Activated B cell treated with CpG ODN at 0.5 μM for 24 hours (primary cell): Measurements from ENCODE around the gene TBC1D22B. TPM values are rescaled to one million over a fixed set of nuclear protein-coding genes. Genes with fewer than 3 reads are reported as not detected.

Source experiments
- ATAC-seq: fragments of 200-7000 bp; cut with Tn5 transposase; one replicate; pipeline ENCODE4 v1.10.0; 2021; ENCODE audit warnings: low read depth, mild to moderate bottlenecking, moderate library complexity
- CTCF ChIA-PET: fragments of 350-600 bp; sonication (Branson Sonifier 250); formaldehyde crosslinking; loops from one replicate; lab custom pipeline; 2021; ENCODE audit warnings: antibody characterized with exemption; lab: Charles Lee
- POLR2A ChIA-PET: fragments of 350-600 bp; sonication (Branson Sonifier 250); formaldehyde crosslinking; loops from one replicate; lab custom pipeline; 2021; ENCODE audit warnings: antibody characterized with exemption; lab: Charles Lee
- DNase-seq: peaks from one replicate; pipeline ENCODE4 v3.0.0; 2022
- H3K27ac Mint-ChIP-seq: one replicate; pipeline ENCODE4 v1.8.0; 2020; ENCODE audit warnings: mixed read lengths
- H3K27me3 Mint-ChIP-seq: one replicate; pipeline ENCODE4 v1.8.0; 2021; ENCODE audit warnings: mixed read lengths
- H3K36me3 Mint-ChIP-seq: one replicate; pipeline ENCODE4 v1.8.0; 2021; ENCODE audit warnings: low read depth, mixed read lengths
- H3K4me1 Mint-ChIP-seq: one replicate; pipeline ENCODE4 v1.8.0; 2021; ENCODE audit warnings: mixed read lengths
- H3K4me3 Mint-ChIP-seq: one replicate; pipeline ENCODE4 v1.8.0; 2020; ENCODE audit warnings: mild to moderate bottlenecking, mixed read lengths
- H3K9me3 Mint-ChIP-seq: one replicate; pipeline ENCODE4 v1.8.0; 2020; ENCODE audit warnings: mixed read lengths
- intact Hi-C: fragments of 100-400 bp; cut with micrococcal nuclease; formaldehyde crosslinking; loops from one replicate; pipeline ENCODE4 v1.15.1; 2024
- total RNA-seq: library from RNA; stranded (reverse); gene quantifications from 2 replicates; pipeline ENCODE4 v1.2.3, GENCODE V29; 2022
- TF ChIP-seq, protein P1 (sequence below): fragments of 200-600 bp; IDR thresholded peaks from one replicate; pipeline ENCODE4 v1.8.0; 2022; ENCODE audit warnings: antibody characterized with exemption, mild to moderate bottlenecking

Gene TBC1D22B
- total RNA-seq, 1 donor from 2014 or later: 10.7 TPM

- Mint-ChIP-seq H3K9me3 (no peaks in the 10 kb centered on the region), H3K27ac (no peak overlapping the region), H3K27me3 (no peaks in the 10 kb centered on the region), H3K4me1 (peaks cover 24% of the 10 kb centered on the region), H3K4me3 (no peak overlapping the region), H3K36me3 (peaks cover 21% of the 10 kb centered on the region)
- ATAC-seq (no peak), DNase-seq (no peak)
- TF ChIP-seq, protein P1, sequence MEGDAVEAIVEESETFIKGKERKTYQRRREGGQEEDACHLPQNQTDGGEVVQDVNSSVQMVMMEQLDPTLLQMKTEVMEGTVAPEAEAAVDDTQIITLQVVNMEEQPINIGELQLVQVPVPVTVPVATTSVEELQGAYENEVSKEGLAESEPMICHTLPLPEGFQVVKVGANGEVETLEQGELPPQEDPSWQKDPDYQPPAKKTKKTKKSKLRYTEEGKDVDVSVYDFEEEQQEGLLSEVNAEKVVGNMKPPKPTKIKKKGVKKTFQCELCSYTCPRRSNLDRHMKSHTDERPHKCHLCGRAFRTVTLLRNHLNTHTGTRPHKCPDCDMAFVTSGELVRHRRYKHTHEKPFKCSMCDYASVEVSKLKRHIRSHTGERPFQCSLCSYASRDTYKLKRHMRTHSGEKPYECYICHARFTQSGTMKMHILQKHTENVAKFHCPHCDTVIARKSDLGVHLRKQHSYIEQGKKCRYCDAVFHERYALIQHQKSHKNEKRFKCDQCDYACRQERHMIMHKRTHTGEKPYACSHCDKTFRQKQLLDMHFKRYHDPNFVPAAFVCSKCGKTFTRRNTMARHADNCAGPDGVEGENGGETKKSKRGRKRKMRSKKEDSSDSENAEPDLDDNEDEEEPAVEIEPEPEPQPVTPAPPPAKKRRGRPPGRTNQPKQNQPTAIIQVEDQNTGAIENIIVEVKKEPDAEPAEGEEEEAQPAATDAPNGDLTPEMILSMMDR: no peak
- POLR2A ChIA-PET: no interaction called here
- intact Hi-C loops: no loop called here
- CTCF ChIA-PET: no interaction called here
Observed at GRCh38 chr6:37265001-37265400, 7.4 kb downstream of the TBC1D22B start.

DNA sequence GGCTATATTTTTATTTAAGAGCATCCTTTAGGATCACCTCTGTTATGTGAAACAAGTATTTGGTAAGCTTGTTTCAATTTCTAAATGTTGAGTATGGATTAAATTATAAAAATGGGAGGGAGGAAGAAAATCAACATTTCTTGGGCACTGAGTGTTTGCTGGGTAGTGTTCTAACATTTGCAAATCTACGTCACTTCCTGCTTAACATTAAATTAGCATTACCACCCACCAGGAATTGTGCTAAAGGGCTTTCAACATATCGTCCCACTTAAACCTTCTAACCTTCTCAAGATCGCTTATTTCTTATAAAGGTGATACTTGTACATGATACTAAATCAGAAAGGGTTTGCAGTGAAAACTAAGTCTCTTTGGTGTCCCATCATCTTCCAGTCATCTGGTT is 8.3 kb downstream of the TBC1D22B start:
- Mint-ChIP-seq H3K4me3 (no peak overlapping the region), H3K36me3 (peaks cover 25% of the 10 kb centered on the region), H3K27ac (no peak overlapping the region), H3K27me3 (no peaks in the 10 kb centered on the region), H3K4me1 (peaks cover 26% of the 10 kb centered on the region), H3K9me3 (no peaks in the 10 kb centered on the region)
- TF ChIP-seq, protein P1: no peak
- no peak for DNase-seq
- intact Hi-C loops: no loop called here
- POLR2A ChIA-PET: no interaction called here
- CTCF ChIA-PET: no interaction called here
- no peak for ATAC-seq

DNA sequence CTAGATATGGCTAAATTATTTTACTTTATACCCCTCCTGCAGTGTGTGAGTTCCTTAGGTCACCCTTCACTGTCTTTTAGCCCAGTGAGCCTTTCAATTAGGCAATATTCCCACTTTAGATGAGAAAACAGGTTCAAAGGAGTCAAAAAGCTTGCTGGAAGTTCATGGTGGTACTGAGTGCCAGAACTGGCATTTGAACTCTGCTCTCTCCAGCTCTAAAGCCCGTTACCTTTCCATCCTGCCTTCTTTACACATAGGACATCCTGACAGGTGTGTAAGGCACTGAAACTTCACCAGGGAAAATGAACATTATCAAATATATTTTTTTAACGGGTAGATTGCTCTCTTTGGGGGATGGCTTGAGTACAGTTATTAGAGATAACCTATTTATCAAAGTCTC is 11.5 kb downstream of the TBC1D22B start:
- POLR2A ChIA-PET: no interaction called here
- Mint-ChIP-seq H3K27me3 (no peaks in the 10 kb centered on the region), H3K4me3 (no peak overlapping the region), H3K9me3 (no peaks in the 10 kb centered on the region), H3K27ac (no peak overlapping the region), H3K4me1 (peaks cover 22% of the 10 kb centered on the region), H3K36me3 (peaks cover 36% of the 10 kb centered on the region)
- TF ChIP-seq, protein P1: no peak
- ATAC-seq (no peak), DNase-seq (no peak)
- intact Hi-C loops: no loop called here
- CTCF ChIA-PET: no interaction called here

DNA sequence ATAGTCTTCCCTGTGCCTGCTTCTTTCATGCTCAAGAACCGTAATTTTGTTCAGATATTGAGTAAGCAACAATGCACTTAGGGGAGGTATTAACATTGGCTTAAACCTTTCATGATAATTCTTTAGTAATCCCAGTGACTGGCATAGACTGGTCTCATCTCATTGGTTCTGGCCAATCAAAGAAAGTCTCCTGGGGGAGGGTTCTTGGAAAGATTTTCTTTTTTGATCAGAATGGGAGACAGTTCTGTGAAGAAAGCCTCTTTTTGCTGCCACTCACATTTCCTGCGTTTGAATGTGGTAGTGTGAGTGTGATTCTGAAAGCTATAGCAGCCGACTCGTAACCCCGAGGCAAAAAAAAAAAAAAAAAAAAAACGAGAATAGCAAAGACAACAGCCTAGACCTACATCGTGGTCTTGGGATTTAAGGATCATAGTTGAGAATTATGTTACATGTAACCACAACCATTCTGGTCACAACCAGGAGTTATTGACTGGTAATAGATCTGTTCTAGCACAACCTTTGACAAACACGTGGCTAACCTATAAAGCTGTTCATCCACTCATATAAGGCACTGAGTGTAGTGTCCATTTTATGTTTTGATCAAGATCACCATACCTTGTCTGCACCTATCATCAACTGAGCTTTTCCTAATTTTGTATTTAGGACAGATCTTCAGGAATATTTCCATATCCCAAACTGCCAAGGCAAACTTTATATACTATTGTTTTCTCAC is 15.4 kb downstream of the TBC1D22B start:
- Mint-ChIP-seq H3K9me3 (no peaks in the 10 kb centered on the region), H3K4me1 (peaks cover 35% of the 10 kb centered on the region), H3K27me3 (no peaks in the 10 kb centered on the region), H3K4me3 (no peak overlapping the region), H3K36me3 (peaks cover 43% of the 10 kb centered on the region), H3K27ac (no peak overlapping the region)
- POLR2A ChIA-PET: no interaction called here
- ATAC-seq (no peak), DNase-seq (no peak)
- CTCF ChIA-PET: no interaction called here
- intact Hi-C loops: no loop called here
- TF ChIP-seq, protein P1: no peak

DNA sequence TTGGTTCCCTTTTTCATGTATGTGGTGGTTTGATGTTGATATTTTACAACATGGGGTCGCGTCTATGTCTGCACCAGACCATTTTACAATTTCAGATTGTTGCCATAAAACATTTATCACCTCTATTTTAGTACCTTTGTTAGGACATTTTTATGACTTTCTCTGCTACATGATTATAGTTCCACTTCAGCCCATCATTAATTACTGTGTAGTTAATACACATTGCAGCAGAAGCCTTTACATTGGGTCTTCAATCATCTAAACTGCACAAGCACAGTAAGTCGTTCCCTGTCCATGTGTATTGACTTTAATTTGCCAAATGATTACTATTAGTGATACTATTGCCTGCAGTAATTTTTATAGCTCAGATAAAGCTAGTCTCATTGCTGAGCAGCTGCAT is 16.1 kb downstream of the TBC1D22B start:
- peaks cover 39% of the 10 kb centered on the region for H3K36me3 Mint-ChIP-seq
- no peak for ATAC-seq
- no peaks in the 10 kb centered on the region for H3K9me3 Mint-ChIP-seq
- TF ChIP-seq, protein P1: no peak
- no peak for DNase-seq
- ChIA-PET CTCF (no interaction called here), POLR2A (no interaction called here)
- H3K27me3 Mint-ChIP-seq: no peaks in the 10 kb centered on the region
- H3K27ac Mint-ChIP-seq: no peak overlapping the region
- peaks cover 39% of the 10 kb centered on the region for H3K4me1 Mint-ChIP-seq
- intact Hi-C loops: no loop called here
- no peak overlapping the region for H3K4me3 Mint-ChIP-seq
